ENCODE measurements around the gene PTK7.

DNA sequence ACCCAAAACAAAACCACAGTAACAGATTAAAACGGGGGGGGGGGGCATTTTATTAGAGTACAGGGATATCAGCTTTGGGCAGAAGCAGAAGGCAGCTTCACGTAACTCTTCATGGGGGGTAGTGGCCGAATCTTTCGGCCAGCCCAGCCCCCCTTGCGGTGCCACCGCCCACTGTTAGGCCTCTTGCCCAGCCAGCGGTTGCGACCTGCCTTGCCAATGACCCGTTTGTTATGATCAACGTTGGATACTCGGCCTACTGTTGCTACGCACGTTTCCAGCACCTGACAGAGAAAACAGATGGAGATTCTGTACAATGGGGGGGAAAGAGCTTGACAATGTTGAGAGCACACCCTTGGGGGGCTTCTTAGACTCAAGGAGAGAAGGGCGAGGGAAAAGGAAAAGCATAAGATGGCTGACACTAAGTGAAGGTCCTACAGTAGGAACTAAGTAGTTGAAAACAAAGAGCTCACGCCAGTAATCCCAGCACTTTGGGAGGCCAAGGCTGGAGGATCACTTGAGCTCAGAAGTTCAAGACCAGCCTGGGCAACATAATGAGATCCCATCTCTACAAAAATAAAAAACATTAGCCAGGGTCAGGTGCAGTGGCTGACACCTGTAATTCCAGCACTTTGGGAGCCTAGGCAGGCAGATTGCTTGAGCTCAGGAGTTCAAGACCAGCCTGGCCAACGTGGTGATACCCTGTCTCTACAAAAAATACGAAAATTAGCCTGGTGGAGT lies 21.7 kb upstream of the PTK7 start:
- TF ChIP-seq, protein P1, sequence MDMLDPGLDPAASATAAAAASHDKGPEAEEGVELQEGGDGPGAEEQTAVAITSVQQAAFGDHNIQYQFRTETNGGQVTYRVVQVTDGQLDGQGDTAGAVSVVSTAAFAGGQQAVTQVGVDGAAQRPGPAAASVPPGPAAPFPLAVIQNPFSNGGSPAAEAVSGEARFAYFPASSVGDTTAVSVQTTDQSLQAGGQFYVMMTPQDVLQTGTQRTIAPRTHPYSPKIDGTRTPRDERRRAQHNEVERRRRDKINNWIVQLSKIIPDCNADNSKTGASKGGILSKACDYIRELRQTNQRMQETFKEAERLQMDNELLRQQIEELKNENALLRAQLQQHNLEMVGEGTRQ (CRISPR knock-in tag; IDR thresholded peaks at IDR 0.05), result no peak
- TF ChIP-seq JUN (CRISPR knock-in tag; IDR thresholded peaks at IDR 0.05) (no peak), NFE2L1 (CRISPR knock-in tag; IDR thresholded peaks at IDR 0.05) (no peak), CREB1 (CRISPR knock-in tag; IDR thresholded peaks at IDR 0.05) (no peak), ZNF138 (CRISPR knock-in tag; conservative IDR thresholded peaks at IDR 0.05) (no peak), SP1 (CRISPR knock-in tag; conservative IDR thresholded peaks at IDR 0.05) (no peak)
- TF ChIP-seq, protein P2, sequence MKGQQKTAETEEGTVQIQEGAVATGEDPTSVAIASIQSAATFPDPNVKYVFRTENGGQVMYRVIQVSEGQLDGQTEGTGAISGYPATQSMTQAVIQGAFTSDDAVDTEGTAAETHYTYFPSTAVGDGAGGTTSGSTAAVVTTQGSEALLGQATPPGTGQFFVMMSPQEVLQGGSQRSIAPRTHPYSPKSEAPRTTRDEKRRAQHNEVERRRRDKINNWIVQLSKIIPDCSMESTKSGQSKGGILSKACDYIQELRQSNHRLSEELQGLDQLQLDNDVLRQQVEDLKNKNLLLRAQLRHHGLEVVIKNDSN (CRISPR knock-in tag; IDR thresholded peaks at IDR 0.05), result no peak
- TF ChIP-seq, protein P3, sequence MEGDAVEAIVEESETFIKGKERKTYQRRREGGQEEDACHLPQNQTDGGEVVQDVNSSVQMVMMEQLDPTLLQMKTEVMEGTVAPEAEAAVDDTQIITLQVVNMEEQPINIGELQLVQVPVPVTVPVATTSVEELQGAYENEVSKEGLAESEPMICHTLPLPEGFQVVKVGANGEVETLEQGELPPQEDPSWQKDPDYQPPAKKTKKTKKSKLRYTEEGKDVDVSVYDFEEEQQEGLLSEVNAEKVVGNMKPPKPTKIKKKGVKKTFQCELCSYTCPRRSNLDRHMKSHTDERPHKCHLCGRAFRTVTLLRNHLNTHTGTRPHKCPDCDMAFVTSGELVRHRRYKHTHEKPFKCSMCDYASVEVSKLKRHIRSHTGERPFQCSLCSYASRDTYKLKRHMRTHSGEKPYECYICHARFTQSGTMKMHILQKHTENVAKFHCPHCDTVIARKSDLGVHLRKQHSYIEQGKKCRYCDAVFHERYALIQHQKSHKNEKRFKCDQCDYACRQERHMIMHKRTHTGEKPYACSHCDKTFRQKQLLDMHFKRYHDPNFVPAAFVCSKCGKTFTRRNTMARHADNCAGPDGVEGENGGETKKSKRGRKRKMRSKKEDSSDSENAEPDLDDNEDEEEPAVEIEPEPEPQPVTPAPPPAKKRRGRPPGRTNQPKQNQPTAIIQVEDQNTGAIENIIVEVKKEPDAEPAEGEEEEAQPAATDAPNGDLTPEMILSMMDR (IDR thresholded peaks at IDR 0.05), result no peak
- TF ChIP-seq, protein P4, sequence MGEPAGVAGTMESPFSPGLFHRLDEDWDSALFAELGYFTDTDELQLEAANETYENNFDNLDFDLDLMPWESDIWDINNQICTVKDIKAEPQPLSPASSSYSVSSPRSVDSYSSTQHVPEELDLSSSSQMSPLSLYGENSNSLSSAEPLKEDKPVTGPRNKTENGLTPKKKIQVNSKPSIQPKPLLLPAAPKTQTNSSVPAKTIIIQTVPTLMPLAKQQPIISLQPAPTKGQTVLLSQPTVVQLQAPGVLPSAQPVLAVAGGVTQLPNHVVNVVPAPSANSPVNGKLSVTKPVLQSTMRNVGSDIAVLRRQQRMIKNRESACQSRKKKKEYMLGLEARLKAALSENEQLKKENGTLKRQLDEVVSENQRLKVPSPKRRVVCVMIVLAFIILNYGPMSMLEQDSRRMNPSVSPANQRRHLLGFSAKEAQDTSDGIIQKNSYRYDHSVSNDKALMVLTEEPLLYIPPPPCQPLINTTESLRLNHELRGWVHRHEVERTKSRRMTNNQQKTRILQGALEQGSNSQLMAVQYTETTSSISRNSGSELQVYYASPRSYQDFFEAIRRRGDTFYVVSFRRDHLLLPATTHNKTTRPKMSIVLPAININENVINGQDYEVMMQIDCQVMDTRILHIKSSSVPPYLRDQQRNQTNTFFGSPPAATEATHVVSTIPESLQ (CRISPR knock-in tag; IDR thresholded peaks at IDR 0.05), result no peak
- TF ChIP-seq, protein P5, sequence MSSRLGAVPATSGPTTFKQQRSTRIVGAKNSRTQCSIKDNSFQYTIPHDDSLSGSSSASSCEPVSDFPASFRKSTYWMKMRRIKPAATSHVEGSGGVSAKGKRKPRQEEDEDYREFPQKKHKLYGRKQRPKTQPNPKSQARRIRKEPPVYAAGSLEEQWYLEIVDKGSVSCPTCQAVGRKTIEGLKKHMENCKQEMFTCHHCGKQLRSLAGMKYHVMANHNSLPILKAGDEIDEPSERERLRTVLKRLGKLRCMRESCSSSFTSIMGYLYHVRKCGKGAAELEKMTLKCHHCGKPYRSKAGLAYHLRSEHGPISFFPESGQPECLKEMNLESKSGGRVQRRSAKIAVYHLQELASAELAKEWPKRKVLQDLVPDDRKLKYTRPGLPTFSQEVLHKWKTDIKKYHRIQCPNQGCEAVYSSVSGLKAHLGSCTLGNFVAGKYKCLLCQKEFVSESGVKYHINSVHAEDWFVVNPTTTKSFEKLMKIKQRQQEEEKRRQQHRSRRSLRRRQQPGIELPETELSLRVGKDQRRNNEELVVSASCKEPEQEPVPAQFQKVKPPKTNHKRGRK (CRISPR knock-in tag; IDR thresholded peaks at IDR 0.05; ENCODE audit: borderline replicate concordance), result no peak
- TF ChIP-seq, protein P6, sequence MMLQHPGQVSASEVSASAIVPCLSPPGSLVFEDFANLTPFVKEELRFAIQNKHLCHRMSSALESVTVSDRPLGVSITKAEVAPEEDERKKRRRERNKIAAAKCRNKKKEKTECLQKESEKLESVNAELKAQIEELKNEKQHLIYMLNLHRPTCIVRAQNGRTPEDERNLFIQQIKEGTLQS (CRISPR knock-in tag; conservative IDR thresholded peaks at IDR 0.05), result no peak
- TF ChIP-seq, protein P7, sequence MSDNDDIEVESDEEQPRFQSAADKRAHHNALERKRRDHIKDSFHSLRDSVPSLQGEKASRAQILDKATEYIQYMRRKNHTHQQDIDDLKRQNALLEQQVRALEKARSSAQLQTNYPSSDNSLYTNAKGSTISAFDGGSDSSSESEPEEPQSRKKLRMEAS (CRISPR knock-in tag; IDR thresholded peaks at IDR 0.05), result no peak

Measured in WTC11 (cell line).